Stimulated activated CD8-positive, alpha-beta memory T cell treated with anti-CD3 and anti-CD28 coated beads, Interleukin-15, amount 100 ng/mL, for 24 hours (primary cell): Measurements from ENCODE around the gene SHB.
"Not testable (repeated sequence)": the region's sequence is repeated elsewhere in the genome, so short reads cannot be mapped to it uniquely, and the experiment has no call there.

Source experiments
- DNase-seq: peaks from one replicate; pipeline ENCODE4 v3.0.0-alpha.2; 2020; ENCODE audit warnings: low read depth

The SHB gene

DNA sequence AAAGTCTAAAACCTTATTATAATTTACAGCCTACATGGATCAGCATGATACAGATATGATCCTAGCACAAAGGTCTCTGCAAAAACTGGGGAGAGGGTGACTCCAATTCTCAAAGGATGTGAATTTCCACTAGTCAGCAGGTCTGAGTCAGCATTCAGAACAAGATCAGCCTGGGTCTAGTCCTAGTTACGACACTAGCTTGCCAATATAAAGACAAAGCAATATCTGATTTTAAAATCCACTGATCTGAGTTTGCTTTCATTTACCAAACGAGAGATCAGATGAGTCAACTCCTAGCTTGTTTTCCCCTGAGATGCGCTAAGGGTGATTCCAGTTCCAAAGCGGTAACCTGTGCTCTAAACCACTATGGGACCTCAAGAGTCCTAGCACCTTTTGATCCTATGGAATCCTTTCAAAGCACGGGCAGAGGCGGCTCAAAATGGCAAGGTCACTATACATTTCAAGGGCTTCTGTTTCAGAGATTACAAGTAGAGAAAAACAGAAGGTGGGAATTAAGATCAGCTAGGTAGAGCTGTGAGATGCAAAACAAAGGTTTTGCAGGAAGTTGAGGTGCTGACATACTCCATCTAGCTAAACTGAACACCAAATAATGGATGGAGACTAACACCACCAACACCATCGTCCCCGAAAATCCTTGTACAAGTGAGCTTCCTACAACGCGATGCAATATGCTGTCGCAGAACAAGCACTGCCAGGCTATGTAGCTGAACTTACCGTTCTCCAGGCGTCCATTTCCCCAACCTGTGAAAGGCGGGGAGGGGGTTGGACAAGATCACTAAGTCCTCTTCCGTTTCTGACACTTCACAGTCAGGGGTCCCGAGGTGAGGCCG is 166.0 kb downstream of the SHB start:
- no peak for DNase-seq

- no peak for DNase-seq
These were observed 166.9 kb downstream of the SHB start for GRCh38 chr9:37902131-37902530.

DNA sequence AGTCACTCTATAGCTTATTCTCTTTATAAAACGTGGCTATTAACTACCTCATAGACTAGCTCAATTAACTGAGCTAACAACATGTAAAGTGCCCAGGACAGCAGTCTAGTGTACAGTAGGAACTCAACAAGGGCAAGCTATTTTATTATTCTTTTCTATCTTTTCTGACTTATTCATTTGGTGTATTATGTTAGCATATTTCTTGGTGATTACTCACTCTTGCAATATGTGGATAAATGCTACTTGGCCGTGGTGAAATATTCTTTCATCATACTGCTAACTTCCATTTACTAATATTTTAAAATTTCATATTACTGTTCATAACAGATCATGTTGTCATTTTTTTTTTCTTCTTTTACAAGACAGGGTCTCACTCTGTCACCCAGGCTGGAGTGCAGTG is 170.0 kb downstream of the SHB start:
- no peak for DNase-seq

DNA sequence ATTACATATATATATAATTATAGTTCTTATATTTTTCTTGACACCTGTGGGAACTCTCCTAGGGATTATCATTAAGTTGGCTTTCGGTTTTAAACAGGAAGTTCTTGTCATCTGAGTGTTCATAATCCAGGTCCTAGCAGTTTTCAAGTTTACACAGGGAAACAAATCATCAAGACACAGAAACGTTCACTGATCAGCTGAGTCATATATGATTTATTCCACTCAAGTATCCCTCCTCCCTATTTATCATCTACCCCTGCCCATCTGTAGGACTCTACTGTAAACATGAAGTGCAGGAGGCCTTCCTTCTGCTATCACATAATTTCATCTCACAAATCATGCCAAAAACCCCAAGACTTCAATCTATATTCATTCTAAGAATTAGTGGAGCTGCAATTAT is 171.4 kb downstream of the SHB start:
- DNase-seq, result no peak

GRCh38 chr9:37892063-37892462 is 177.0 kb downstream of the SHB start:
- DNase-seq, result no peak

DNA sequence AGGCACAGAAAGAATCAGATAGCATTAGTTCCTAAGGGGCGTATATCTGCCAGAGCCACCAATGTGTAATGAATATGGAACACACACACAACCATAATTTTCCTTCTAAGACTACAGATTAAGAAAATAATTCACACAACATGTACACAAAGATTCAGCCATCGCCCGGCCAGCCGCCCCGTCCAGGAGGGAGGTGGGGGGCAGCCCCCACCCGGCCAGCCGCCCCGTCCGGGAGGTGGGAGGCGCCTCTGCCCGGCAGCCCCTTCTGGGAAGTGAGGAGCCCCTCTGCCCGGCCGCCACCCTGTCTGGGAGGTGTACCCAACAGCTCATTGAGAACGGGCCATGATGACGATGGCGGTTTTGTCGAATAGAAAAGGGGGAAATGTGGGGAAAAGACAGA is 178.0 kb downstream of the SHB start:
- not testable (repeated sequence) for DNase-seq

DNA sequence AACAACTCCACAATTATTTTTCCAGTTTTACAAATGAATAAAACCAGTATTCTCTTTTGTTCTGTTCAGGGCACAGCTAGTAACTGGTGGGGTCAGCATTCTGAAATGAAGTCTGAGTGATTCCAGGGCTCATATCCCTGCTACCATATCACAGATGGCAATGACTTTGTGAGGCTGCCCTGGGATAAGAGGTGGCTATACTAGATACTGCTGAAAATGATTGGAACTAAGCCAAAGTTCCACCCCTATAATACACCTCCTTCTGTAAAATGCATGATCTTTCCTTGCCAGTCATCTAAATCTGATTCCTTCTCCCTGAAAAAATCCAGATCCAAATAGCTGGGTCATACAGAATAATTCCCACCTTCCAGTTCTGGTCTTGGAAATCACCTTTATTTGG is 179.5 kb downstream of the SHB start:
- no peak for DNase-seq

- not testable (repeated sequence) for DNase-seq
These were observed 180.9 kb downstream of the SHB start for GRCh38 chr9:37887977-37888583.

DNA sequence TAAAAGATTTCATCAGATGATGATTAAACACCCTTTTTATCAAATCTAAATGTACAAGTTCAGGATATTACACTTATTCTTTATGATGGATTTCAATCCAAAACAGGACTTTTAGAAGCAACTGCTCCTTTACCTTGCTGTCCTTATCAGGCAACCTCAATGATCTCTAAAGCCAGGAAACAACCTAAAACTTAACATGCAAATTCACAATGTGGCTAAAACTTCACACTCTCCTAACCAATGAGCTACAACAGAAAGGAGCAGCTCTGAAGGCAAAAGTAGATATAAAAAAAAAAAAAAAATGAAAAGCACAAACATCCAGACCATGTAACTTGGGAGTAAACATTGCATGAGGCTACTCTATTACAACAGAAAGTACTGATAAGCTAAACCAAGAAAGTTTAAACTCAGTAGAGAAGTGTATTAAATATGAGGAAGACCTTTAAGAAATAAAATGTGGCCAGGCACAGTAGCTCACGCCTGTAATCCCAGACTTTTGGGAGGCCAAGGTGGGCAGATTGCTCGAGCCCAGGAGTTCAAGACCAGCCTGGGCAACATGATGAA is 188.0 kb downstream of the SHB start:
- DNase-seq, result no peak

GRCh38 chr9:37876376-37876775 is 192.7 kb downstream of the SHB start:
- DNase-seq, result no peak

- no peak for DNase-seq
These were observed 195.1 kb downstream of the SHB start for GRCh38 chr9:37873955-37874354.

GRCh38 chr9:37870799-37871176 is 198.2 kb downstream of the SHB start:
- no peak for DNase-seq

DNA sequence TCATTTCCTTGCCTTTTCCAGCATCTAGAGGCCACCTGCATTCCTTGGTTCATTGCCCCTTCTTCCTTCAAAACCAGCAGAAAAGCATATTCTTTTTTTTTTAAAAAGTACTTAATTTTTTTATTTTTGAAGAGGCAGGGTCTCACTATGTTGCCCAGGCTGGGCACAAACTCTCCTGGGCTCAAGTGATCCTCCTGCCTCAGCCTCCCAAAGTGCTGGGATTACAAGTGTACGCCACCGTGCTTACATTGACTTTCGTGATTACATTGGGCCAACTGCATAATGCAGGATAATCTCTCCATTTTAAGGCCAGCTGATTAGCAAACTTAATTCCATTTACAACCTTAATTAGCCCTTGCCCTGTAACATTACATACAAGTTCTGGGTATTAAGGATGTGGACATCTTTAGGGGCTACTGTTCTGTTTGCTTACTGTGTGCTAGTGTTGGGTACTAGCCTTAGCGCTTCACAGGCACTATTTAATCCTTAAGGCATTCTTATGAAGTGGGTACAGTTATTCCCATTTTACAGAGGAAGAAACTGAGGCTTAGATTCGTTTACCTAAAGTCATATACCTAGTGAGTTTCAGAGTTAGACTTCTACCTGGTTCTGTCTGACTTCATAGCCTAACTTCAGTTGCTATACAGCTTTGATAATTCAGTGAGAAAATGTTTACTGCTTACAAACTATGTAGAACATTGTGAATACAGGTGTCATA is 198.8 kb downstream of the SHB start:
- DNase-seq, result no peak
